Measurements from ENCODE around the gene WNK4. TPM values are rescaled to one million over a fixed set of nuclear protein-coding genes. Genes with fewer than 3 reads are reported as not detected.

WNK4 gene
- total RNA-seq, 1 donor from 2014 or later, result not detected

DNA sequence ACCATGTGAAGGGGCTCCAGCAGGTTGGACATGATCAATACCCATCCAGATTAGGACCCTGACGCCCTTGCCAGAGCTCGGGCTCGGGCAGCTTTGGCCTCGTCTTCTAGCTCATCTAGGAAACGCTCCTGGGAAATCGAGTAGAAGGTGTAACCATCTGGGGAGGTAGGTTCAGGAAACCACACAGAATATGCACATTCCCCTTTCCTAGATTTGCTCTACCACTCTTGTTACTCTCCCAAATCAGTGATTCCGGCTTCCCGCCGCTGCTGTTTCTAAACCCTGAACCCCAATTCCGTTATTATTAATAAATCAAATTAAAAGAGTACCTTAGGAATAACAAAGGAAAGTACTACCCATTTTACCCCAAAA lies 17.6 kb downstream of the WNK4 start:
- Histone ChIP-seq H3K9ac (peak overlapping the region; percentile 73), H3K4me1 (peaks cover 7% of the 10 kb centered on the region), H3K4me2 (peak overlapping the region; percentile 92), H2AFZ (replicated peaks) (peak overlapping the region; percentile 74), H3K36me3 (no peaks in the 10 kb centered on the region), H3K27me3 (peaks cover 30% of the 10 kb centered on the region), H4K20me1 (ENCODE audit: low read depth) (no peaks in the 10 kb centered on the region), H3K79me2 (ENCODE audit: low read depth) (peaks cover 16% of the 10 kb centered on the region), H3K4me3 (peak overlapping the region; percentile 87), H3K9me3 (ENCODE audit: low read depth) (no peaks in the 10 kb centered on the region), H3K27ac (no peak overlapping the region), H3F3A (ENCODE audit: low read depth) (no peaks in the 10 kb centered on the region)
- peaks cover 14% of the 10 kb centered on the region for H3K36me3 Mint-ChIP-seq
- H3K27me3 Mint-ChIP-seq (ENCODE audit: insufficient read depth, low read depth), result peaks cover 19% of the 10 kb centered on the region
- no peak for DNase-seq (ENCODE audit: low spot score)
- TF ChIP-seq EZH2phosphoT487 (IDR thresholded peaks at IDR 0.05) (no peak), EZH2 (IDR thresholded peaks at IDR 0.05) (no peak)
- TF ChIP-seq, protein P1, sequence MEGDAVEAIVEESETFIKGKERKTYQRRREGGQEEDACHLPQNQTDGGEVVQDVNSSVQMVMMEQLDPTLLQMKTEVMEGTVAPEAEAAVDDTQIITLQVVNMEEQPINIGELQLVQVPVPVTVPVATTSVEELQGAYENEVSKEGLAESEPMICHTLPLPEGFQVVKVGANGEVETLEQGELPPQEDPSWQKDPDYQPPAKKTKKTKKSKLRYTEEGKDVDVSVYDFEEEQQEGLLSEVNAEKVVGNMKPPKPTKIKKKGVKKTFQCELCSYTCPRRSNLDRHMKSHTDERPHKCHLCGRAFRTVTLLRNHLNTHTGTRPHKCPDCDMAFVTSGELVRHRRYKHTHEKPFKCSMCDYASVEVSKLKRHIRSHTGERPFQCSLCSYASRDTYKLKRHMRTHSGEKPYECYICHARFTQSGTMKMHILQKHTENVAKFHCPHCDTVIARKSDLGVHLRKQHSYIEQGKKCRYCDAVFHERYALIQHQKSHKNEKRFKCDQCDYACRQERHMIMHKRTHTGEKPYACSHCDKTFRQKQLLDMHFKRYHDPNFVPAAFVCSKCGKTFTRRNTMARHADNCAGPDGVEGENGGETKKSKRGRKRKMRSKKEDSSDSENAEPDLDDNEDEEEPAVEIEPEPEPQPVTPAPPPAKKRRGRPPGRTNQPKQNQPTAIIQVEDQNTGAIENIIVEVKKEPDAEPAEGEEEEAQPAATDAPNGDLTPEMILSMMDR (IDR thresholded peaks at IDR 0.05), result no peak
- H3K27ac Mint-ChIP-seq, result no peak overlapping the region
- peaks cover 3% of the 10 kb centered on the region for H3K9me3 Mint-ChIP-seq
- peak overlapping the region; percentile 95 for H3K4me3 Mint-ChIP-seq
- peaks cover 14% of the 10 kb centered on the region for H3K4me1 Mint-ChIP-seq

DNA sequence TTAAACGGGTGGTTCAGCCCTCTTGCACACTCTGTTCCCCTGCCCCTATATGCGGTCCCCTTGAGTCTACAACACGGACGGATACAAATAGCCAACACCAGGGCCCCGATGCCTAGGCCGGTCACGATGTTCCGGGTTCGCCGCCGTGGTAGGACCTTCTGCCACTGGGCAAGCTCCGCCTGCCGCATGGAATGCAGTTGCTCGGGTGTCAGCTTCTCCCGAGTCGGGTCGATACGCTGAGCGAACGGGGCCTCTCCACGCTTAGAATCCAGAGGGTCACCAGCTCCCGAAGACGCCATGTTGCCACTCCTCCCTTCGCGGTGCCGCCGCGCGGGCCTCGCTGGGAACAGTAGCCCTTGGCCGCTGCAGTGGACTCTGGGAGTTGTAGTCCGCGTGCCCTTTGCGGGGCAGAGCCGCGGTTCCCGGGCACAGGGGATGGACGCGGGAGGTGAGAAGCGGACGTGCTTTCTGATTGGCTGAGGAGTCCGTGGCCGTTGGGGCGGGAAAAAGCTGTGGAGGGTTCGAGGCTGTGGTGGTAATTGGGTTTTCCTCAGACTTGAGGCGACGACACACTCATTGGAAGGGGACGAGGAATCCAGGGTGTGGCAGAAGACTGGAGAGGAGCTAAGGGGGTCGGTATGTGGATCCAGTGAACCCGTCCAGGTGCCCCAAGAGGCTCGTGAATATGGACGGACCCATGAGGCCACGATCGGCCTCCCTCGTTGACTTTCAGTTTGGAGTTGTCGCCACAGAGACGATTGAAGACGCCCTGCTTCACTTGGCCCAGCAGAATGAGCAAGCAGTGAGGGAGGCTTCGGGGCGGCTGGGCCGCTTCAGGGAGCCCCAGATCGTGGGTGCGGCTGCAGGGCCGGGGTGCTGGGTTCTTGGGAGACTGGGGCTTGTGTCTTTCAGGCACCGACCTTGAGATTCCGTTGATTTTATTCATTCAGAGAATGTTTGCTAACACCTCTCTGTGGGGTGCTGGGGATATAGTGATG lies 18.3 kb downstream of the WNK4 start, which contains the start of the genes CNTD1 and COA3:
CNTD1 (plus strand) TSS at position 479 of the 998 bp plus-strand sequence; CDS start at position 686, 207 bp downstream.
COA3 (minus strand) TSS at position 322 of the 998 bp plus-strand sequence; CDS start at position 299, 23 bp downstream.
- Histone ChIP-seq H3K27ac (no peak within 1 kb of the TSS), H3K9ac (peak within 1 kb of the TSS; percentile 73), H3K4me2 (peak within 1 kb of the TSS; percentile 92), H3K4me3 (peak within 1 kb of the TSS; percentile 87), H3K9me3 (ENCODE audit: low read depth) (no peaks in the 10 kb centered on the region), H3K79me2 (ENCODE audit: low read depth) (peaks cover 16% of the 10 kb centered on the region), H4K20me1 (ENCODE audit: low read depth) (no peaks in the 10 kb centered on the region), H3K27me3 (peaks cover 34% of the 10 kb centered on the region), H3K4me1 (peaks cover 7% of the 10 kb centered on the region), H2AFZ (replicated peaks) (peak within 1 kb of the TSS; percentile 74), H3F3A (ENCODE audit: low read depth) (no peaks in the 10 kb centered on the region), H3K36me3 (no peaks in the 10 kb centered on the region)
- Mint-ChIP-seq H3K27me3 (ENCODE audit: insufficient read depth, low read depth) (peaks cover 16% of the 10 kb centered on the region), H3K4me1 (peaks cover 20% of the 10 kb centered on the region), H3K4me3 (peak within 1 kb of the TSS; percentile 95), H3K9me3 (peaks cover 3% of the 10 kb centered on the region), H3K27ac (peak within 1 kb of the TSS; percentile 18), H3K36me3 (peaks cover 12% of the 10 kb centered on the region)
- TF ChIP-seq EZH2 (IDR thresholded peaks at IDR 0.05) (no peak), EZH2phosphoT487 (IDR thresholded peaks at IDR 0.05) (no peak)
- TF ChIP-seq, protein P1 (IDR thresholded peaks at IDR 0.05), result peak; percentile 12
- peak; percentile 93 for DNase-seq (ENCODE audit: low spot score)

DNA sequence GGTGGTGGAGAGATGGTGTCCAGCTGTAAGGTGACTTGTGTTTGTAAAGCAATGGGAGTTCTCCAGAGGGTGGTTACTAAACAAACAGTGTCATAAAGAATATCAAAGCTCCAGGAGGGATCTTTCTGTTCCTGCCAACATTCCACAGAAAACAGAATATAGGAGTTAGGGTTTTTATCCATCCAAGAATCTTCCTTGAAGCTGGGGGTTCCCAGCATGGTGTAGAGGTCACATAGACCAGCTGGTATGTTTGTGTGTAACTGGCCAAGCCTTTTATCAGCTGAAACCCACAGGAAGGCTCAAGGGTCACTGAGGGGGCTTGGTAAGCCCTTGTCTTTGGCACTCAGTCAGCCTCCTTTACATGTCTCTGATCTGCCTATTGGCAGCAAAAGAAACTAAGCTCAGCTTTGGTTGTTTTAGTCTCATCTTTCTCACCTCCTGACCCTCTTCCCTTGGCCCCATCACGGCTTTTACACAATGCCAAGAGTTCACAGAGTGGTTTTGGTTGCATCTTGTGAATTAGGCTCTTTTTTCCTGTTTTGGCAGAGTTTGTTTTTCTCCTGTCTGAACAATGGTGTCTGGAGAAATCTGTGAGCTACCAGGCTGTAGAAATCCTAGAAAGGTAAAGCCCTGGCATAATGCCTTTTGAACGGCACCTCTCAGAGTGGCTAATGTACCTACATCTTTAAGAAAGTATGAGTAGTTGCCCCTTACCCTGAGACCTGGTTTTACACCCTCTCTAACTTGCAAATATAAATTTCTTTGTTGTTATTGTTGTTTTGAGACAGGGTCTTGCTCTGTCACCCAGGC lies 22.9 kb downstream of the WNK4 start:
- no peak overlapping the region for H2AFZ ChIP-seq (replicated peaks)
- H3K36me3 ChIP-seq, result no peaks in the 10 kb centered on the region
- TF ChIP-seq EZH2 (IDR thresholded peaks at IDR 0.05), result no peak
- TF ChIP-seq, protein P1 (IDR thresholded peaks at IDR 0.05), result no peak
- TF ChIP-seq EZH2phosphoT487 (IDR thresholded peaks at IDR 0.05), result no peak
- H3K4me3 ChIP-seq, result no peak overlapping the region
- H3K9me3 ChIP-seq (ENCODE audit: low read depth), result no peaks in the 10 kb centered on the region
- H3K4me1 Mint-ChIP-seq, result peaks cover 22% of the 10 kb centered on the region
- no peaks in the 10 kb centered on the region for H3K4me1 ChIP-seq
- no peak overlapping the region for H3K27ac ChIP-seq
- no peak overlapping the region for H3K9ac ChIP-seq
- H3K4me2 ChIP-seq, result no peak overlapping the region
- H3K27me3 ChIP-seq, result peaks cover 34% of the 10 kb centered on the region
- peaks cover 2% of the 10 kb centered on the region for H3K36me3 Mint-ChIP-seq
- peak overlapping the region; percentile 42 for H3K4me3 Mint-ChIP-seq
- peaks cover 12% of the 10 kb centered on the region for H3K27me3 Mint-ChIP-seq (ENCODE audit: insufficient read depth, low read depth)
- DNase-seq (ENCODE audit: low spot score), result no peak
- H3K9me3 Mint-ChIP-seq, result peaks cover 3% of the 10 kb centered on the region
- H4K20me1 ChIP-seq (ENCODE audit: low read depth), result no peaks in the 10 kb centered on the region
- H3K79me2 ChIP-seq (ENCODE audit: low read depth), result peaks cover 1% of the 10 kb centered on the region
- H3F3A ChIP-seq (ENCODE audit: low read depth), result no peaks in the 10 kb centered on the region
- peak overlapping the region; percentile 80 for H3K27ac Mint-ChIP-seq
